PC-3 (cell line): ENCODE results near the gene LIG3. TPM values are rescaled to one million over a fixed set of nuclear protein-coding genes. Genes with fewer than 3 reads are reported as not detected.
A peak's percentile ranks its signal among the peaks of the same experiment; 100 is the strongest.
"Not testable (repeated sequence)": the region's sequence is repeated elsewhere in the genome, so short reads cannot be mapped to it uniquely, and the experiment has no call there.

Source experiments
- ATAC-seq: fragments of 200-7000 bp; cut with Tn5 transposase; 2 replicates; pipeline ENCODE4 v1.9.1; 2020; ENCODE audit warnings: mild to moderate bottlenecking, moderate library complexity
- Bru-seq: library from RNA; stranded (reverse); fragments of 400-500 nt; gene quantifications from one replicate; lab custom pipeline; 2021; lab: Mats Ljungman, UMichigan
- BruChase-seq, 2 experiments: library from RNA; stranded (reverse); fragments of 400-500 nt; gene quantifications; one replicate each; lab custom pipeline; 2021; lab: Mats Ljungman, UMichigan
- BruUV-seq: library from RNA; stranded (reverse); fragments of 400-500 nt; replicated peaks from 2 replicates; lab custom pipeline; 2021; lab: Mats Ljungman, UMichigan
- CTCF ChIA-PET: fragments of 300-600 bp; sonication (Branson Sonifier 250); formaldehyde crosslinking; loops from one replicate; lab custom pipeline; 2022; ENCODE audit warnings: antibody characterized with exemption; lab: Charles Lee
- POLR2A ChIA-PET: fragments of 300-600 bp; sonication (Branson Sonifier 250); formaldehyde crosslinking; loops from one replicate; lab custom pipeline; 2022; ENCODE audit warnings: antibody characterized with exemption; ENCODE audit not compliant: unreplicated experiment; lab: Charles Lee
- DNase-seq: peaks from one replicate; pipeline ENCODE4 v3.0.0-alpha.2; 2015
- H2AFZ ChIP-seq: fragments of 300-600 bp; sonication (generic); 2 replicates; pipeline ENCODE4 v1.6.0; 2016; ENCODE audit warnings: antibody characterized with exemption, low read length
- H3F3A ChIP-seq: fragments of 300-600 bp; sonication (generic); one replicate; pipeline ENCODE4 v1.6.0; 2017; ENCODE audit warnings: antibody characterized with exemption, low read length, control low read depth, mild to moderate bottlenecking; ENCODE audit not compliant: unreplicated experiment
- H3K27ac ChIP-seq: fragments of 300-600 bp; sonication (generic); 2 replicates; pipeline ENCODE4 v1.5.1; 2016; ENCODE audit warnings: mild to moderate bottlenecking, low read length
- H3K27me3 ChIP-seq: fragments of 300-600 bp; sonication (generic); 2 replicates; pipeline ENCODE4 v1.6.1; 2016; ENCODE audit warnings: low read length, mixed read lengths
- H3K36me3 ChIP-seq: fragments of 300-600 bp; sonication (generic); 2 replicates; pipeline ENCODE4 v1.6.1; 2016; ENCODE audit warnings: low read depth, mixed run types, low read length, mixed read lengths
- H3K4me1 ChIP-seq: fragments of 300-600 bp; sonication (generic); 2 replicates; pipeline ENCODE4 v1.5.1; 2016; ENCODE audit warnings: low read length; ENCODE audit not compliant: insufficient read depth
- H3K4me2 ChIP-seq: fragments of 300-600 bp; sonication (generic); 2 replicates; pipeline ENCODE4 v1.6.0; 2016; ENCODE audit warnings: low read length
- H3K4me3 ChIP-seq: fragments of 300-600 bp; sonication (generic); 2 replicates; pipeline ENCODE4 v1.5.1; 2016; ENCODE audit warnings: mild to moderate bottlenecking, low read length, mixed read lengths
- H3K79me2 ChIP-seq: fragments of 300-600 bp; sonication (generic); 2 replicates; pipeline ENCODE4 v1.6.1; 2017; ENCODE audit warnings: low read length, mixed read lengths
- H3K9ac ChIP-seq: fragments of 300-600 bp; sonication (generic); 2 replicates; pipeline ENCODE4 v1.6.0; 2016; ENCODE audit warnings: mild to moderate bottlenecking, low read length
- H3K9me2 ChIP-seq: fragments of 300-600 bp; sonication (generic); replicated peaks from 2 replicates; pipeline ENCODE4 v1.6.1; 2016; ENCODE audit warnings: mixed run types, low read length, mixed read lengths
- H3K9me3 ChIP-seq: fragments of 300-600 bp; sonication (generic); 2 replicates; pipeline ENCODE4 v1.6.1; 2016; ENCODE audit warnings: low read length, mixed read lengths
- H4K20me1 ChIP-seq: fragments of 300-600 bp; sonication (generic); 2 replicates; pipeline ENCODE4 v1.6.1; 2016; ENCODE audit warnings: low read length, mixed read lengths
- CTCF ChIP-seq: fragments of 300-600 bp; sonication (generic); conservative IDR thresholded peaks from 2 replicates; pipeline ENCODE4 v1.5.1; 2017; ENCODE audit warnings: antibody characterized with exemption, low read depth, mild to moderate bottlenecking, low read length
- EZH2 ChIP-seq: fragments of 300-600 bp; sonication (generic); IDR thresholded peaks from one replicate; pipeline ENCODE4 v1.6.1; 2017; ENCODE audit warnings: antibody characterized with exemption, mild to moderate bottlenecking, low read length; ENCODE audit not compliant: unreplicated experiment
- EZH2phosphoT487 ChIP-seq: fragments of 300-600 bp; sonication (generic); IDR thresholded peaks from 2 replicates; pipeline ENCODE4 v1.6.1; 2018; ENCODE audit warnings: mild to moderate bottlenecking, antibody characterized with exemption, low read length, borderline replicate concordance
- intact Hi-C: fragments of 100-400 bp; cut with micrococcal nuclease; formaldehyde crosslinking; loops from 2 replicates; pipeline ENCODE4 v1.9.0; 2023
- long read RNA-seq: library from polyadenylated mRNA; unstranded; transcript quantifications from one replicate; pipeline ENCODE4 v2.0.0, GENCODE V29; 2021; ENCODE audit not compliant: unreplicated experiment
- total RNA-seq: library from RNA; depleted of rRNA; stranded (reverse); fragments of >200 nt; gene quantifications from 2 replicates; pipeline ENCODE4 v1.2.3, GENCODE V29; 2014; rRNA removed

LIG3 gene
- total RNA-seq (43.2 and 53.6 TPM in 2 replicates), Bru-seq, nascent RNA (percentile 68 among the genes with signal in this experiment), BruChase-seq, experiment 1, labeled RNA remaining after a 6-hour chase (percentile 69 among the genes with signal in this experiment), BruChase-seq, experiment 2, labeled RNA remaining after a 2-hour chase (percentile 71 among the genes with signal in this experiment)
- long read RNA-seq, full-length matches to known transcripts = 6 of 13 reads
- long read RNA-seq, partial matches to known transcripts = 2 of 13 reads
- long read RNA-seq, other reads (novel, unspliced or antisense) = 5 of 13 reads

GRCh38 chr17:34980353-34980680 is at the start of gene LIG3:
Gene LIG3, plus strand, starts transcription at chr17:34980512. Its CDS starts 2,494 bp downstream, at chr17:34983006.
- peak within 1 kb of the TSS; percentile 89 for H3K27ac ChIP-seq
- no peaks in the 10 kb centered on the region for H3F3A ChIP-seq
- no peaks in the 10 kb centered on the region for H3K9me3 ChIP-seq
- TF ChIP-seq CTCF = no peak
- no peak for TF ChIP-seq EZH2
- TF ChIP-seq EZH2phosphoT487 = no peak
- no peaks in the 10 kb centered on the region for H3K9me2 ChIP-seq
- DNase-seq (peak; percentile 85), ATAC-seq (peak; percentile 74)
- peak within 1 kb of the TSS; percentile 99 for H3K9ac ChIP-seq
- peaks cover 3% of the 10 kb centered on the region for H3K36me3 ChIP-seq
- BruUV-seq = no TSS peak
- CTCF ChIA-PET = interaction anchor here (0.5 kb wide), 1 partner anchor 258 kb away, joined by 3 read pairs; no protein-coding TSS in a partner anchor
- H3K27me3 ChIP-seq = no peaks in the 10 kb centered on the region
- peaks cover 37% of the 10 kb centered on the region for H3K79me2 ChIP-seq
- no peaks in the 10 kb centered on the region for H4K20me1 ChIP-seq
- peak within 1 kb of the TSS; percentile 89 for H2AFZ ChIP-seq
- peak within 1 kb of the TSS; percentile 96 for H3K4me2 ChIP-seq
- H3K4me3 ChIP-seq = peak within 1 kb of the TSS; percentile 91
- POLR2A ChIA-PET = no interaction called here
- intact Hi-C loops = loop anchor here (5.0 kb wide), 1 partner anchor 137 kb away; the partner anchor contains the start of gene RAD51D
- peaks cover 19% of the 10 kb centered on the region for H3K4me1 ChIP-seq

- H3K4me2 ChIP-seq, H3K79me2 ChIP-seq, H2AFZ ChIP-seq, BruUV-seq, H3K9ac ChIP-seq, H3K4me3 ChIP-seq, H3F3A ChIP-seq, H3K27ac ChIP-seq, H3K9me3 ChIP-seq, H3K4me1 ChIP-seq, POLR2A ChIA-PET, intact Hi-C loops, H3K9me2 ChIP-seq, H3K36me3 ChIP-seq, CTCF ChIA-PET, H4K20me1 ChIP-seq, ATAC-seq, DNase-seq: not testable (repeated sequence)
- H3K27me3 ChIP-seq = peaks cover 10% of the 10 kb centered on the region; the same call in 1 of the 2 replicates
Observed at GRCh38 chr17:34950780-34951179, 29.5 kb upstream of the LIG3 start.

GRCh38 chr17:34958438-34958837 is 21.9 kb upstream of the LIG3 start:
- H3K9me2 ChIP-seq = 0 out of 2 replicates have a peak, but pooled peaks cover 3% of the 10 kb centered on the region
- H3K36me3 ChIP-seq = no peaks in the 10 kb centered on the region; the same call in 1 of the 2 replicates
- no peak overlapping the region for H3K9ac ChIP-seq
- intact Hi-C loops = no loop called here
- TF ChIP-seq CTCF (no peak), EZH2phosphoT487 (no peak), EZH2 (no peak)
- no peak overlapping the region for H2AFZ ChIP-seq
- DNase-seq (no peak), ATAC-seq (no peak)
- no peaks in the 10 kb centered on the region for H3K27me3 ChIP-seq
- POLR2A ChIA-PET = no interaction called here
- H3K9me3 ChIP-seq = no peaks in the 10 kb centered on the region
- H3K4me1 ChIP-seq = peaks cover 15% of the 10 kb centered on the region
- H3F3A ChIP-seq = no peaks in the 10 kb centered on the region
- H3K4me2 ChIP-seq = no peak overlapping the region
- CTCF ChIA-PET = no interaction called here
- H3K4me3 ChIP-seq = no peak overlapping the region
- H4K20me1 ChIP-seq = no peaks in the 10 kb centered on the region
- no peak overlapping the region for H3K27ac ChIP-seq
- BruUV-seq = no TSS peak
- H3K79me2 ChIP-seq = peaks cover 21% of the 10 kb centered on the region
